Stimulated activated memory B cell treated with anti-CD40 and anti-IgM and Interleukin-4, amounts not matched to agents 10 μg/mL and 1 μg/mL and 100 μg/mL, for 72 hours (primary cell): ENCODE results near the gene RBBP6.
A peak's percentile ranks its signal among the peaks of the same experiment; 100 is the strongest.
"Not testable (repeated sequence)": the region's sequence is repeated elsewhere in the genome, so short reads cannot be mapped to it uniquely, and the experiment has no call there.

ENCODE experiments used
- ATAC-seq: fragments of 150-1000 bp; cut with Tn5 transposase; 2 replicates; pipeline ENCODE4 v1.10.0; 2021
- H3K27ac Mint-ChIP-seq: one replicate; pipeline ENCODE4 v1.8.0; 2022; ENCODE audit warnings: mild to moderate bottlenecking, mixed read lengths
- H3K27me3 Mint-ChIP-seq: one replicate; pipeline ENCODE4 v1.8.0; 2022; ENCODE audit warnings: mixed read lengths
- H3K36me3 Mint-ChIP-seq: one replicate; pipeline ENCODE4 v1.8.0; 2022; ENCODE audit warnings: mixed read lengths
- H3K4me1 Mint-ChIP-seq: one replicate; pipeline ENCODE4 v1.8.0; 2022; ENCODE audit warnings: mixed read lengths
- H3K4me3 Mint-ChIP-seq: one replicate; pipeline ENCODE4 v1.8.0; 2022; ENCODE audit warnings: mild to moderate bottlenecking, moderate library complexity, mixed read lengths
- H3K9me3 Mint-ChIP-seq: one replicate; pipeline ENCODE4 v1.8.0; 2022; ENCODE audit warnings: mixed read lengths

The RBBP6 gene, protein sequence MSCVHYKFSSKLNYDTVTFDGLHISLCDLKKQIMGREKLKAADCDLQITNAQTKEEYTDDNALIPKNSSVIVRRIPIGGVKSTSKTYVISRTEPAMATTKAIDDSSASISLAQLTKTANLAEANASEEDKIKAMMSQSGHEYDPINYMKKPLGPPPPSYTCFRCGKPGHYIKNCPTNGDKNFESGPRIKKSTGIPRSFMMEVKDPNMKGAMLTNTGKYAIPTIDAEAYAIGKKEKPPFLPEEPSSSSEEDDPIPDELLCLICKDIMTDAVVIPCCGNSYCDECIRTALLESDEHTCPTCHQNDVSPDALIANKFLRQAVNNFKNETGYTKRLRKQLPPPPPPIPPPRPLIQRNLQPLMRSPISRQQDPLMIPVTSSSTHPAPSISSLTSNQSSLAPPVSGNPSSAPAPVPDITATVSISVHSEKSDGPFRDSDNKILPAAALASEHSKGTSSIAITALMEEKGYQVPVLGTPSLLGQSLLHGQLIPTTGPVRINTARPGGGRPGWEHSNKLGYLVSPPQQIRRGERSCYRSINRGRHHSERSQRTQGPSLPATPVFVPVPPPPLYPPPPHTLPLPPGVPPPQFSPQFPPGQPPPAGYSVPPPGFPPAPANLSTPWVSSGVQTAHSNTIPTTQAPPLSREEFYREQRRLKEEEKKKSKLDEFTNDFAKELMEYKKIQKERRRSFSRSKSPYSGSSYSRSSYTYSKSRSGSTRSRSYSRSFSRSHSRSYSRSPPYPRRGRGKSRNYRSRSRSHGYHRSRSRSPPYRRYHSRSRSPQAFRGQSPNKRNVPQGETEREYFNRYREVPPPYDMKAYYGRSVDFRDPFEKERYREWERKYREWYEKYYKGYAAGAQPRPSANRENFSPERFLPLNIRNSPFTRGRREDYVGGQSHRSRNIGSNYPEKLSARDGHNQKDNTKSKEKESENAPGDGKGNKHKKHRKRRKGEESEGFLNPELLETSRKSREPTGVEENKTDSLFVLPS (N-terminal part only)

GRCh38 chr16:24539295-24539849 is at the start of gene RBBP6:
Gene RBBP6 (plus strand): TSS chr16:24539566. CDS start chr16:24540627, 1,061 bp downstream.
- H3K4me1 Mint-ChIP-seq = peaks cover 30% of the 10 kb centered on the region
- ATAC-seq = peak; percentile 98
- no peaks in the 10 kb centered on the region for H3K27me3 Mint-ChIP-seq
- no peaks in the 10 kb centered on the region for H3K9me3 Mint-ChIP-seq
- peak within 1 kb of the TSS; percentile 100 for H3K27ac Mint-ChIP-seq
- H3K4me3 Mint-ChIP-seq = peak within 1 kb of the TSS; percentile 100
- H3K36me3 Mint-ChIP-seq = peaks cover 13% of the 10 kb centered on the region

- ATAC-seq = no peak
- H3K36me3 Mint-ChIP-seq = peaks cover 8% of the 10 kb centered on the region
- no peak overlapping the region for H3K27ac Mint-ChIP-seq
- peaks cover 6% of the 10 kb centered on the region for H3K9me3 Mint-ChIP-seq
- no peak overlapping the region for H3K4me3 Mint-ChIP-seq
- H3K27me3 Mint-ChIP-seq = peaks cover 48% of the 10 kb centered on the region
- no peaks in the 10 kb centered on the region for H3K4me1 Mint-ChIP-seq
Measured at GRCh38 chr16:24490866-24491265, 48.5 kb upstream of the RBBP6 start.

- peaks cover 8% of the 10 kb centered on the region for H3K36me3 Mint-ChIP-seq
- no peaks in the 10 kb centered on the region for H3K4me1 Mint-ChIP-seq
- peaks cover 6% of the 10 kb centered on the region for H3K9me3 Mint-ChIP-seq
- H3K27me3 Mint-ChIP-seq = peaks cover 48% of the 10 kb centered on the region
- no peak for ATAC-seq
- H3K27ac Mint-ChIP-seq = no peak overlapping the region
- no peak overlapping the region for H3K4me3 Mint-ChIP-seq
Measured at GRCh38 chr16:24491731-24492130, 47.6 kb upstream of the RBBP6 start.

- no peaks in the 10 kb centered on the region for H3K4me1 Mint-ChIP-seq
- H3K27me3 Mint-ChIP-seq = peaks cover 42% of the 10 kb centered on the region
- no peaks in the 10 kb centered on the region for H3K9me3 Mint-ChIP-seq
- no peak overlapping the region for H3K4me3 Mint-ChIP-seq
- H3K27ac Mint-ChIP-seq = no peak overlapping the region
- ATAC-seq = no peak
- peaks cover 2% of the 10 kb centered on the region for H3K36me3 Mint-ChIP-seq
Measured at GRCh38 chr16:24493821-24494220, 45.5 kb upstream of the RBBP6 start.

DNA sequence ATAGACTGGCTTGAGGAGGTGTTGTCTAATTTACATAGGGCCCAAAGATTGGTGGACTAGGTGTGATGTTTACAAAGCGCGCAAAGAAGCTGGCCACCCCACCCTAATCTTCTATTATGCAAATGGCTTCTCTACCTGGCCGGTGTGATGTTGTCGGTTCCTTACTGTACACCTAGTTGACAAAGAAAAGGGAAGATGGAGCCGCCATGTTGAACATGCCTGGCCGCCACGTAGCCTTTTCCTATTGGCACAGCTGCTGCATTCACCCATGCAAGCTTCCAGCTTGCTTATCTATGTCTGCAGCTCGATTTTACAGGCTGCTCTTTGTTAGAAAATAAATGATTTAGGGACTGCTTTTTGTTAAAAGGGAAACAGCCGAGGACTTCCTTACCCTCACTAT is 44.2 kb upstream of the RBBP6 start:
- ATAC-seq, H3K9me3 Mint-ChIP-seq, H3K27ac Mint-ChIP-seq, H3K36me3 Mint-ChIP-seq, H3K4me3 Mint-ChIP-seq, H3K4me1 Mint-ChIP-seq: not testable (repeated sequence)
- H3K27me3 Mint-ChIP-seq = peaks cover 32% of the 10 kb centered on the region

GRCh38 chr16:24497440-24497839 is 41.9 kb upstream of the RBBP6 start:
- H3K36me3 Mint-ChIP-seq = no peaks in the 10 kb centered on the region
- no peak overlapping the region for H3K4me3 Mint-ChIP-seq
- H3K9me3 Mint-ChIP-seq = no peaks in the 10 kb centered on the region
- no peak for ATAC-seq
- no peak overlapping the region for H3K27ac Mint-ChIP-seq
- H3K27me3 Mint-ChIP-seq = peaks cover 30% of the 10 kb centered on the region
- H3K4me1 Mint-ChIP-seq = peaks cover 6% of the 10 kb centered on the region

DNA sequence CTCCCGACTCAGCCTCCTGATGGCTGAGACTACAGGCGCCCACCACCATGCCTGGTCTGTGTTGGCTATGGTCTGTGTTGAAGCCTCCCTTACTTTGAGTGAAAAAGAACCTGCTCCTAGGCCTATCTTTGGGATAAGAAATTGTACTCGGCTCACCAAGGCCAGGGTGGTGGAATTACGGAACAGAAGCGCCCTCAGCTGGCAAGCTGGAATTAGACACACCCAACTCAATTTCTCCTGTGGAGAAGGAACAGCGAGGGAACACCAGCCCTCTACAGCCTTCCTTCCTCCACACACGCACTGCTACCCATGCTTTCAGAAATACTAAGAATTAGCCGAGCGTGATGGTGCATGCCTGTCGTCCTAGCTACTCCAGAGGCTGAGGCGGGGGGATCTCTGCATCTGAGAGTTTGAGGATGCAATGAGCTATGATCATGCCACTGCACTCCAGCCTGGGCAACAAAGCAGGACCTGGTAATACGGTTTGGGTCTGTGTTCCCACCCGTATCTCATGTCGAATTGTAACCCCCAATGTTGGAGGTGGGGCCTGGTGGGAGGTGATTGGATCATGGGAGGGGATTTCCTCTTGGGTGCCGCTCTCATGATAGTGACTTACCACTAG is 40.1 kb upstream of the RBBP6 start:
- Mint-ChIP-seq H3K4me1 (peaks cover 6% of the 10 kb centered on the region), H3K27ac (no peak overlapping the region), H3K9me3 (no peaks in the 10 kb centered on the region), H3K36me3 (no peaks in the 10 kb centered on the region), H3K4me3 (no peak overlapping the region), H3K27me3 (peaks cover 36% of the 10 kb centered on the region)
- ATAC-seq = no peak

DNA sequence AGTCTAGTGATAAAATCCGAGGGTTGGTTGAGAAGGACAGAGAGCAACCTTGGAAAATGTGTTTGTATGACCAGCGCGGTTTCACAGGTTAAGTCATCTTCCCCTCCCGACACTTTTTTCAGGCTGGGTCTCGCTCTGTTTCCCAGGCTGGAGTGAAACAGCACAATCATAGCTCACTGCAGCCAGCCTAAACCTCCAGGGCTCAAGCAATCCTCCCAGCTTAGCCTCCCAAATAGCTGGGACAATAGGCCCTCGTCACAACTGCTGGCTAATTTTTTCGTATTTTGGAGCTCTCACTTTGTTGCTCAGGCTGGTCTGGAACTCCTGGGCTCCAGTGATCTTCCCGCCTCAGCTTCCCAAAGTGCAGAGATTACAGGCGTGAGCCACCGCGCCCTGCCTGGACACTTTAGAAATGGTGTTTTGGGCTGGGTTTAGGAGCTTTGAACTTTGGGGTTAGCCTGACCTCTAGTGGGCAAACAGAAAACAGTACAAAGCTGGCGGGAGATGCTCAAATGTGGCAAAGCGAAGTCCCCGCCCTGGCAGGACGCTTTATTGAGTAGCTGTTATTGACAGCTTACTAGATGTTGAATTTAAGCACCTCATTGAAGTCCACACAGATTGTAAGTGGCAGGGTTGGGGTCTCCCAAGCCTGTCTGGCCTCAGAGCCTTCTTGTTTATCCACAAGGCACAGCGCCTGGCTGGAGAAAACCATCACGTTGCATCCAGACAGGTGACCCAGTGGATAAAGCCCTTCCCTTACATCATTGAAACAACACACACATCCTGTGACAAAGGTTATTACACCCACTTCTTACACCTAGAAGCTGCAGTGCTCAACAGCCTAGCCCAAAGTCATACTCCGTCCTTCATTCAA is 34.7 kb upstream of the RBBP6 start:
- Mint-ChIP-seq H3K36me3 (no peaks in the 10 kb centered on the region), H3K4me1 (peaks cover 7% of the 10 kb centered on the region), H3K27me3 (peaks cover 52% of the 10 kb centered on the region), H3K4me3 (no peak overlapping the region), H3K27ac (no peak overlapping the region), H3K9me3 (no peaks in the 10 kb centered on the region)
- peak; percentile 86 for ATAC-seq

DNA sequence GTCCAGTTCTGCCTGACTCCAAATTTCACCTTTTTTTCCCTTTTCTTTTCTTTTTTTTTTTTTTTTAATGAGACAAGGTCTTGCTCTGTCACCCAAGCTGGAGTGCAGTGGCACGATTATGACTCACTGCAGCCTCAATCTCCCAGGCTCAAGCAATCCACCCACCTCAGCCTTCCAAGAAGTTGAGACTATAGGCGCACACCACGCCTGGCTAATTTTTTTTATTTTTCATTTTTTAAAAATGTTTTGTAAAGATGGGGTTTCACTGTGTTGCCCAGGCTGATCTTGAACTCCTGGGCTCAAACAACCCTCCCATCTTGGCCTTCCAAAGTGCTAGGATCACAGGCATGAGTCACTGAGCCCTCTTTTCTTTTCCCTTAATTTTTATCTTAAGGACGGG is 33.4 kb upstream of the RBBP6 start:
- ATAC-seq = no peak
- no peak overlapping the region for H3K4me3 Mint-ChIP-seq
- H3K36me3 Mint-ChIP-seq = no peaks in the 10 kb centered on the region
- H3K9me3 Mint-ChIP-seq = no peaks in the 10 kb centered on the region
- peaks cover 41% of the 10 kb centered on the region for H3K27me3 Mint-ChIP-seq
- H3K4me1 Mint-ChIP-seq = peaks cover 6% of the 10 kb centered on the region
- H3K27ac Mint-ChIP-seq = no peak overlapping the region

DNA sequence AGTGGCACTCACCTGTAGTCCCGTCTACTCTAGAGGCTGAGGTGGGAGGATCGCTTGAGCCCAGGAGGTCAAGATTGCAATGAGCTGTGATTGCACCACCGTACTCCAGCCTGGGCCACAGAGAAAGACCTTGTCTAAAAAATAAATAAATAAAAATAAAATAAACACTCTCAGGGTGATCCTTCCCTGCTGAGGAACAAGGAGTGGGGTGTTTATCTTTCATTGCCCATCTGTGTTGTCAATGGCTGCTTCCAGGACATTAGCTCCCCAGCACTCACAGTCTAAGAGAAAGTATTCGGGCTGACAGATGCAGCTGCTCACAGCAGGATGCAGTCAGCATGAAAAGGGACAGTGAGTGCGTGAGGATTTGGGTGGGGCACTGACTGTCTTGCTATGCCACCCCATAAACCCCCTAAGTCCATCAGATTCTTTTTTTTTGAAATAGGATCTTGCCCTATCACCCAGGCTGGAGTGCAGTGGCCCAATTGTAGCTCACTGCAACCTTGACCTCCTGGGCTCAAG is 31.3 kb upstream of the RBBP6 start:
- Mint-ChIP-seq H3K4me1 (peaks cover 6% of the 10 kb centered on the region), H3K27ac (no peak overlapping the region), H3K36me3 (no peaks in the 10 kb centered on the region), H3K4me3 (no peak overlapping the region), H3K9me3 (no peaks in the 10 kb centered on the region), H3K27me3 (peaks cover 27% of the 10 kb centered on the region)
- no peak for ATAC-seq

- H3K36me3 Mint-ChIP-seq = no peaks in the 10 kb centered on the region
- no peak for ATAC-seq
- H3K4me3 Mint-ChIP-seq = no peak overlapping the region
- peaks cover 21% of the 10 kb centered on the region for H3K27me3 Mint-ChIP-seq
- no peak overlapping the region for H3K27ac Mint-ChIP-seq
- peaks cover 6% of the 10 kb centered on the region for H3K4me1 Mint-ChIP-seq
- no peaks in the 10 kb centered on the region for H3K9me3 Mint-ChIP-seq
Measured at GRCh38 chr16:24508614-24509013, 30.8 kb upstream of the RBBP6 start.

GRCh38 chr16:24509536-24509935 is 29.8 kb upstream of the RBBP6 start:
- ATAC-seq = no peak
- Mint-ChIP-seq H3K27me3 (peaks cover 20% of the 10 kb centered on the region), H3K36me3 (no peaks in the 10 kb centered on the region), H3K27ac (no peak overlapping the region), H3K4me1 (peaks cover 4% of the 10 kb centered on the region), H3K4me3 (no peak overlapping the region), H3K9me3 (no peaks in the 10 kb centered on the region)

- ATAC-seq = no peak
- Mint-ChIP-seq H3K4me1 (no peaks in the 10 kb centered on the region), H3K27ac (no peak overlapping the region)
Measured at GRCh38 chr16:24511174-24511573, 28.2 kb upstream of the RBBP6 start.

GRCh38 chr16:24511792-24512191 is 27.6 kb upstream of the RBBP6 start:
- ATAC-seq = no peak
- Mint-ChIP-seq H3K9me3 (no peaks in the 10 kb centered on the region), H3K36me3 (no peaks in the 10 kb centered on the region), H3K27ac (no peak overlapping the region), H3K4me3 (no peak overlapping the region), H3K27me3 (peaks cover 13% of the 10 kb centered on the region), H3K4me1 (peaks cover 2% of the 10 kb centered on the region)

More at GRCh38 chr16:24511174-24511573, 28.2 kb upstream of the RBBP6 start:
- Mint-ChIP-seq H3K4me3 (no peak overlapping the region), H3K36me3 (no peaks in the 10 kb centered on the region), H3K27me3 (peaks cover 19% of the 10 kb centered on the region), H3K9me3 (no peaks in the 10 kb centered on the region)
